ENCODE data around the gene LARP1. TPM values are rescaled to one million over a fixed set of nuclear protein-coding genes. Genes with fewer than 3 reads are reported as not detected.
A peak's percentile ranks its signal among the peaks of the same experiment; 100 is the strongest.

The LARP1 gene
- total RNA-seq, 2 experiments from 2014 or later: 203 to 213 TPM

GRCh38 chr5:154793599-154794524 is 38.7 kb downstream of the LARP1 start:
- Mint-ChIP-seq H3K27me3 (no peaks in the 10 kb centered on the region), H3K4me3 (no peak overlapping the region), H3K4me1 (peaks cover 5% of the 10 kb centered on the region), H3K36me3 (ENCODE audit: low read depth) (peaks cover 57% of the 10 kb centered on the region), H3K9me3 (no peaks in the 10 kb centered on the region), H3K27ac (no peak overlapping the region)
- no peak for DNase-seq
- ChIA-PET CTCF (no interaction called here), POLR2A (no interaction called here)

DNA sequence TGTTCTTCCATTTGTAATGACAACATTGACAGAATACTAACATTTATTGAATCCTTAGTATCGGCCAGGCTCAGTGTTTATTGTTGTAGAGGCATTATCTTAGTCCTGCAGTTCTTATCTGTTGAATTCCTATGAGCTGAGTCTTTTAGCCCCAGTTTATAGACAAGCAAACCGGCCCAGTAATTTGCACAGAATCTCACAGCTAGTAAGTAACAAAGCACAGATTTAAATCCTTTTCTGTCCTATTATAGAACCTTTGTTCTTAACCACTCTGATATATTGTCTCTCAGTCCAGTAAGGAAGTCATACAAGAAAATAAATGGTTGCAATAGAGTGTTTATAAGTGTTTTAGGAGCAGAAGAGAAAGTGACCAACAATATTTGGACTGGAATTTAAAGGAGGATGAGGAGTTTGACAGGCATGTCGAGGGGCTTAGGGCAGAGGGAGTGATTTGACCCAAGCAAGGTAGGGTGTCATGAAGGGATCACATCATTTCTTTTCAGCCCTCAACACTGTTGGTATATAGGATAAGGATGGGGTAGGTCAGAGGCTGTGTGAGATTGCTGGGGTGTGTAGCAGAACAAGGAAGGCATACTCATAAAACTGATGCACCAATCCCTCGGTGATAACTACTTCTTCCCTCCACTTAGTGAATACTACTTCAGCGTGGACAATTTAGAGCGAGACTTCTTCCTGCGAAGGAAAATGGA is 39.5 kb downstream of the LARP1 start:
- CTCF ChIA-PET: no interaction called here
- DNase-seq: no peak
- H3K27me3 Mint-ChIP-seq: no peaks in the 10 kb centered on the region
- no peaks in the 10 kb centered on the region for H3K9me3 Mint-ChIP-seq
- H3K4me1 Mint-ChIP-seq: peaks cover 12% of the 10 kb centered on the region
- H3K4me3 Mint-ChIP-seq: no peak overlapping the region
- POLR2A ChIA-PET: no interaction called here
- no peak overlapping the region for H3K27ac Mint-ChIP-seq
- H3K36me3 Mint-ChIP-seq (ENCODE audit: low read depth): peaks cover 65% of the 10 kb centered on the region

- DNase-seq: no peak
- Mint-ChIP-seq H3K4me1 (peaks cover 17% of the 10 kb centered on the region), H3K4me3 (no peak overlapping the region), H3K27me3 (no peaks in the 10 kb centered on the region), H3K36me3 (ENCODE audit: low read depth) (peaks cover 67% of the 10 kb centered on the region), H3K27ac (no peak overlapping the region), H3K9me3 (no peaks in the 10 kb centered on the region)
- POLR2A ChIA-PET: no interaction called here
- CTCF ChIA-PET: no interaction called here
Measured at GRCh38 chr5:154795235-154795596, 40.0 kb downstream of the LARP1 start.

- Mint-ChIP-seq H3K4me1 (peaks cover 19% of the 10 kb centered on the region), H3K4me3 (no peak overlapping the region), H3K27ac (no peak overlapping the region), H3K27me3 (no peaks in the 10 kb centered on the region), H3K36me3 (ENCODE audit: low read depth) (peaks cover 68% of the 10 kb centered on the region), H3K9me3 (no peaks in the 10 kb centered on the region)
- no peak for DNase-seq
- CTCF ChIA-PET: interaction anchor here (1.6 kb wide), 1 partner anchor 19 kb away, joined by 4 read pairs; no protein-coding TSS in a partner anchor
- POLR2A ChIA-PET: no interaction called here
Measured at GRCh38 chr5:154797762-154798161, 42.6 kb downstream of the LARP1 start.

GRCh38 chr5:154800582-154800981 is 45.4 kb downstream of the LARP1 start:
- no peak for DNase-seq
- Mint-ChIP-seq H3K27me3 (no peaks in the 10 kb centered on the region), H3K36me3 (ENCODE audit: low read depth) (peaks cover 68% of the 10 kb centered on the region), H3K4me3 (no peak overlapping the region), H3K4me1 (peaks cover 20% of the 10 kb centered on the region), H3K9me3 (no peaks in the 10 kb centered on the region), H3K27ac (no peak overlapping the region)
- ChIA-PET POLR2A (no interaction called here), CTCF (no interaction called here)

DNA sequence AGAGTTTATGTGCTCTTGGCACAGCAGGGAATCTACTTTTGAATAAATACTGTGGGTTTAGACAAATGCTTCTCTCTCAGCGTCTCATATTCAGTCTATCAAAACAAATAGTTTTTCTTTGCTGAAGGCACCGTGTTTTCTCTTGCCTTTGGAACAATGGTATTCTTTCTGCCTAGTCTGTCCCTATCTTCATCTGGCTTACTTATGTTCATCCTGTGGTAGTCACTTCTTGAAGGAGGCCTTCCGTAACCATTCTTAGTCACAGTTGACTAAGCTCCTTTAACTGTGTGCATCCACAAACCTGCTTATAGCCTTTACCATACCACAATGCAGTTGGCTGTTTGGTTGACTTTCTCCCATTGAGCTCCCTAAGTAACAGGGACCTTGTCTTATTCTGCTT is 45.9 kb downstream of the LARP1 start:
- Mint-ChIP-seq H3K36me3 (ENCODE audit: low read depth) (peaks cover 71% of the 10 kb centered on the region), H3K27me3 (no peaks in the 10 kb centered on the region), H3K27ac (no peak overlapping the region), H3K4me1 (peaks cover 20% of the 10 kb centered on the region), H3K9me3 (no peaks in the 10 kb centered on the region), H3K4me3 (no peak overlapping the region)
- no peak for DNase-seq
- ChIA-PET CTCF (no interaction called here), POLR2A (no interaction called here)

GRCh38 chr5:154802050-154802449 is 46.9 kb downstream of the LARP1 start:
- no peaks in the 10 kb centered on the region for H3K9me3 Mint-ChIP-seq
- POLR2A ChIA-PET: no interaction called here
- H3K27ac Mint-ChIP-seq: no peak overlapping the region
- no peaks in the 10 kb centered on the region for H3K27me3 Mint-ChIP-seq
- no peak overlapping the region for H3K4me3 Mint-ChIP-seq
- DNase-seq: no peak
- peaks cover 69% of the 10 kb centered on the region for H3K36me3 Mint-ChIP-seq (ENCODE audit: low read depth)
- CTCF ChIA-PET: no interaction called here
- peaks cover 20% of the 10 kb centered on the region for H3K4me1 Mint-ChIP-seq

DNA sequence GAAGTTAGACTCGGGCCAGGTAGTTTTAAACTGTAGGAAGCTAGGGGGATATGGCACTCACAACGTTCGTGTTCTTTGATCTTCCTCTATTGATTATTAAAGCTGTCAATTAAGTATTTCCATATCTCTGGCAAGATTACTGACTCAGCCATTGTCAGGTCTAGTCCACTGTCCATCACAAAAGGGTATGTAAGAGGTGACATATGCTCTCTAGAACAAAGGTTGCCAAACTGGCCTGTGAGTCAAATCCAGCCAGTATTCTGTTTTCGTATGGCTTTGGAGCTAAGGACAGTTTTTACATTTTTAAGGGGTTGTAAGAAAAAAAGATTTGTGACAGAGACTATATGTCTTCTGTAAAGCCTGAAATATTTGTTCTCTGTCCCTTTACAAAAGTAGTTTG is 51.0 kb downstream of the LARP1 start:
- Mint-ChIP-seq H3K36me3 (ENCODE audit: low read depth) (peaks cover 69% of the 10 kb centered on the region), H3K27me3 (no peaks in the 10 kb centered on the region), H3K27ac (no peak overlapping the region), H3K4me3 (no peak overlapping the region), H3K4me1 (peaks cover 4% of the 10 kb centered on the region), H3K9me3 (no peaks in the 10 kb centered on the region)
- no peak for DNase-seq
- ChIA-PET POLR2A (no interaction called here), CTCF (no interaction called here)

GRCh38 chr5:154811239-154811638 is 56.1 kb downstream of the LARP1 start:
- ChIA-PET POLR2A (no interaction called here), CTCF (interaction anchor here (1.7 kb wide), 1 partner anchor 161 kb away, joined by 5 read pairs; no protein-coding TSS in a partner anchor)
- Mint-ChIP-seq H3K27me3 (no peaks in the 10 kb centered on the region), H3K27ac (no peak overlapping the region), H3K4me3 (no peak overlapping the region), H3K4me1 (peaks cover 37% of the 10 kb centered on the region), H3K36me3 (ENCODE audit: low read depth) (peaks cover 71% of the 10 kb centered on the region), H3K9me3 (no peaks in the 10 kb centered on the region)
- no peak for DNase-seq

DNA sequence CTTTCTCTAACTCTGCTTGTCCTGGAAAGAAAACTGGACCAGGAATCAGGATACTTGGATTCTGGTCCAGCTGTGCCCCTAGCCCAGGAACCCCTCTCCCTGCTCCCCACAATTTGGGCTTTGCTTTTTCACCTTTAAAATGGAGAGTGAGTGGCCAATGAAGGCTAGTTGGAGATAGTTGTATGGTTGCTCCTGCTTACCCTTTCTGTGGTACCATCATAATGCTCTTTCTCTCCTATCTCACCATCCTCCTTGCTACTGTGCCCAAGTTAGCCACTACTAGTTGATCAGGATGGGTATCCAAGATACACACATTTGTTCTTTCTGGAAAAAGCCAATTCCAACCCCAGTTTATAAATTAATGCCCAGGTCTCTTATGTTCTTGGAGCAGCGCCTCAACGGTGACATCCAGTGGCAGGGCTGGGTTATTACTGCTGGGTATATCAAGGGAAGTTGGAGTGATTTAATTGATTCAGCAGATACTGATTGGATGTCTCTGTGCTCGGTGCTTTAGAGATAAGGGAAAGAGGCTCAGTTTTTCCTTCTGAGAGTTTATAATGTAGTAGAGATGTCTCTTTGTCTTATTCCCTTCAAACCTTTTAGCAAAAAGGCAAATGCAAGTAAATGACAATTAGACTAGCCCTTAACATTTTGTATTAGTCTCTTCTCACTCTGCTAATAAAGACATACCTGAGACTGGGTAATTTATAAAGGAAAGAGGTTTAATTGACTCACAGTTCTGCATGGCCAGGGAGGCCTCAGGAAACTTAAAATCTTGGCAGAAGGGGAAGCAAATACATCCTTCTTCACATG is 56.7 kb downstream of the LARP1 start:
- peak; percentile 71 for DNase-seq
- H3K9me3 Mint-ChIP-seq: no peaks in the 10 kb centered on the region
- H3K27ac Mint-ChIP-seq: peak overlapping the region; percentile 65
- ChIA-PET CTCF (interaction anchor here (1.7 kb wide), 1 partner anchor 162 kb away, joined by 5 read pairs; no protein-coding TSS in a partner anchor), POLR2A (no interaction called here)
- H3K4me1 Mint-ChIP-seq: peaks cover 37% of the 10 kb centered on the region
- H3K4me3 Mint-ChIP-seq: no peak overlapping the region
- H3K27me3 Mint-ChIP-seq: no peaks in the 10 kb centered on the region
- H3K36me3 Mint-ChIP-seq (ENCODE audit: low read depth): peaks cover 69% of the 10 kb centered on the region

DNA sequence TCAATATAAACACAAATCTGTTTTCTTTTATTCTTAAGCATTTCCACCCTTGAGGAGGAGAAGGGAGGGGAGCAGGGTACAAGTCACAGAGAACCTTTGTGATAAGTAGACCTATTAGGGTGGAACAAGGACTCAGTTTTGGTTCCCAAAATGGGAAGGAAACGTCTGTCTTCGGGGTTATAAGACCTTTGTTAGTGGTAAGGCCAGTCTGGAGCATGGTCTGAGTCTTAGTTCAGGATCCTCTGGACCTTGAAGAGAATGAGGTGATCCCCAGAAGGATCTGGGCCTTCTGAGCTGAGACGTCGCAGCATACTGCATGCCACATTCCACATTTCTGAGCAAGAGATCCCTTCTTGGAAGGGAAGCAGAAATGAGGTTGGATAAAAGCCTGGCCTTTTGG is 58.0 kb downstream of the LARP1 start:
- peaks cover 39% of the 10 kb centered on the region for H3K4me1 Mint-ChIP-seq
- peaks cover 69% of the 10 kb centered on the region for H3K36me3 Mint-ChIP-seq (ENCODE audit: low read depth)
- H3K9me3 Mint-ChIP-seq: no peaks in the 10 kb centered on the region
- POLR2A ChIA-PET: no interaction called here
- H3K27ac Mint-ChIP-seq: peak overlapping the region; percentile 87
- CTCF ChIA-PET: no interaction called here
- no peak overlapping the region for H3K4me3 Mint-ChIP-seq
- DNase-seq: no peak
- H3K27me3 Mint-ChIP-seq: no peaks in the 10 kb centered on the region

DNA sequence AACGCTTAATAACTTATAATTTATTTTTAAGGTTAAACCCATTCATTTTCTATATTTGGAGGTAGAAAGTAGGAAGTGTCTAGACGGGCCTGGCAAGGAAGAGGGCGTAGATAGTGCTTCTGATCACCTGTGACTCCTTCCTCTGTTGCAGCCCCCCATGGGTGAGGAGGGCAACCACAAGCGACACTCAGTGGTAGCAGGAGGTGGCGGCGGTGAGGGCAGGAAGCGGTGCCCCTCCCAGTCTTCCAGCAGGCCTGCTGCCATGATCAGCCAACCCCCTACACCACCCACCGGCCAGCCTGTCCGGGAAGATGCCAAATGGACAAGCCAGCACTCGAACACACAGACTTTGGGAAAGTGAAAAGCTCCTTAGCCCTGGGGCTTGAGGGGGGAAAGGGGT is 58.6 kb downstream of the LARP1 start:
- Mint-ChIP-seq H3K27me3 (no peaks in the 10 kb centered on the region), H3K4me3 (no peak overlapping the region), H3K9me3 (no peaks in the 10 kb centered on the region), H3K4me1 (peaks cover 40% of the 10 kb centered on the region), H3K36me3 (ENCODE audit: low read depth) (peaks cover 67% of the 10 kb centered on the region), H3K27ac (peak overlapping the region; percentile 87)
- peak; percentile 45 for DNase-seq
- ChIA-PET POLR2A (no interaction called here), CTCF (no interaction called here)

GRCh38 chr5:154815025-154815424 is 59.8 kb downstream of the LARP1 start:
- Mint-ChIP-seq H3K9me3 (no peaks in the 10 kb centered on the region), H3K36me3 (ENCODE audit: low read depth) (peaks cover 59% of the 10 kb centered on the region), H3K27me3 (no peaks in the 10 kb centered on the region), H3K4me1 (peaks cover 49% of the 10 kb centered on the region), H3K27ac (peak overlapping the region; percentile 57), H3K4me3 (no peak overlapping the region)
- DNase-seq: no peak
- CTCF ChIA-PET: interaction anchor here (0.7 kb wide), 1 partner anchor 102 kb away, joined by 3 read pairs; no protein-coding TSS in a partner anchor
- POLR2A ChIA-PET: no interaction called here

All from activated CD4-positive, alpha-beta T cell treated with anti-CD3 and anti-CD28 coated beads, Interleukin-2, amount 10 ng/mL, durations not matched to agents 7 days and 5 days (primary cell).